Mucosa of stomach (tissue), 1 donor: ENCODE data around the gene ARFGAP2.

Experiments
- H3K27me3 ChIP-seq: one replicate; pipeline ENCODE4 v1.7.0; 2013; ENCODE audit warnings: mild to moderate bottlenecking, low read length; ENCODE audit not compliant: control insufficient read depth, insufficient read depth
- H3K36me3 ChIP-seq: one replicate; pipeline ENCODE4 v1.7.0; 2013; ENCODE audit warnings: low read length; ENCODE audit not compliant: control insufficient read depth, insufficient read depth
- H3K4me1 ChIP-seq: one replicate; pipeline ENCODE4 v1.7.0; 2013; ENCODE audit warnings: mild to moderate bottlenecking, low read length; ENCODE audit not compliant: control insufficient read depth, insufficient read depth
- H3K4me3 ChIP-seq: one replicate; pipeline ENCODE4 v1.7.0; 2013; ENCODE audit warnings: low read length
- H3K9ac ChIP-seq: one replicate; pipeline ENCODE4 v1.7.0; 2013; ENCODE audit warnings: mild to moderate bottlenecking, low read length, moderate library complexity
- H3K9me3 ChIP-seq: one replicate; pipeline ENCODE4 v1.7.0; 2013; ENCODE audit warnings: mild to moderate bottlenecking, low read length, moderate library complexity; ENCODE audit not compliant: control insufficient read depth
- donor health status: Pancreatic carcinoma.

The ARFGAP2 gene

DNA sequence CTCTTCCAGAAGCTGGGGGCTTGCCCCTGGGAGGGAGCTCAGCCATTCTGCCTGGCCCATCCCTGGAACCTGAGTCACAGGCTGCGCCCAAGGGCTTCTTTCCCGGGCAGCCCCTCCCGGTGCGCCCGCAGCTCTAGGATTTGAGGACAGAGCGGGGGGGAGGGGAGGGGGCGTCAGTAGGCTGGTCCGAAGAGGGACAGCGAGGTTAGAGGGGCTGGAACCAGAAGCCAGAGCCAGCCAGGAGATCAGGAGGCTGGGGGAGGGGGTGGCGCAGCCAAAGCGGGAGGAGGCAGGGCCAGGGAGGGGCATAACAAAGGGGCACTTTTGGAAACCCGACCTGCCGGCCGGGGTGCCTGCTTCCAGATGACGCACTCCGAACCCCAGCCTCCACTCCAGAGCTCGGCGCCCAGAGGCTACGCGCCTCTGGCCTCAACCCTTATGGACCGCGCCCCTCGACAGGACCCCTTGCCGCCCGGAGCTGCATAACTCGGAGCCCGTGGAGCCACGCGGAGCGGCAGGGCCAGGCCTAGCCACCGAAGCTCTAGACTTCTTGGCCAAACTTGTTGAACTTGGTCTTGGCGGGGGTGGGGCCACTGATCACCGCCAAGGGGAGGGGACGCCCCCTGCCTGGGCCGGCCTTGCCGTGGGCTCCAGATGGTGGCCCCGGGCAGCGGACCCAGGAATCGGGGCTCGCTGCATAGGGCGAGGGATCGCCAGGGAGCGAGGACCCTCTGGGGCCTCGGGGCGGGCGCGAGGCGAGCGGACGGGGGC lies 8.8 kb upstream of the ARFGAP2 start:
- no peaks in the 10 kb centered on the region for H3K36me3 ChIP-seq
- no peaks in the 10 kb centered on the region for H3K9me3 ChIP-seq
- peaks cover 35% of the 10 kb centered on the region for H3K4me1 ChIP-seq
- peaks cover 22% of the 10 kb centered on the region for H3K27me3 ChIP-seq
- H3K9ac ChIP-seq = peak overlapping the region; percentile 69
- H3K4me3 ChIP-seq = peak overlapping the region; percentile 56

DNA sequence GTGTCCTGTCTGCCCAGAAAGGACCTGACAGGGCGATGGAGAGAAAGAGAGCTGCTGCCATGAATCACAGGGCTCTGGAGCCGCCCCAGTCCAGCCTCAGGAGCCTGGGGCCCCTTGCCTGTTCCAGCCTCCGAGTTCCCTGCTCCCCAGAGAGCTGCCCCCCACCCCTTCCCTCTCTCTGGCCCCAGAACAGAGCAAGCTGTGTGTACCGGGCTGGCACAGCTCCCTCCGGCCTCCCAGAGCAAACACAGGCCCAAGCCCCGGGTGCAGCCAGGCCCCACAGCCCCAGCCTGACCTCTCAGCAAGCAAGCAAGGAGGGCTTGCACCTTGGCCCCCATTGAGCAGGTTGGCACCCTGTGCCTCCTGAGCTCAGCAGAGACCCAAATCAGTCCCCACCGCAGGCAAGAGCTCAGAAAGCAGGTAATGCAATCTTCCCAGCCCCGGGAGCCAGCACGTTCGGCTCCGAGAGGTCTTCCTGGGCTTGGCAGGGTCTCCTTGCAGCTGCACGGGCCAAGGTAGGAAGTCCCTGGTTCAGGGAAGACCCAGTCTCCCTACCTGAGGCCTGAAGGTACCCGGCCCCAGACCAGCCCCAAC lies 8.1 kb upstream of the ARFGAP2 start:
- Histone ChIP-seq H3K4me1 (peaks cover 35% of the 10 kb centered on the region), H3K4me3 (no peak overlapping the region), H3K27me3 (peaks cover 22% of the 10 kb centered on the region), H3K9ac (peak overlapping the region; percentile 69), H3K9me3 (no peaks in the 10 kb centered on the region), H3K36me3 (no peaks in the 10 kb centered on the region)

DNA sequence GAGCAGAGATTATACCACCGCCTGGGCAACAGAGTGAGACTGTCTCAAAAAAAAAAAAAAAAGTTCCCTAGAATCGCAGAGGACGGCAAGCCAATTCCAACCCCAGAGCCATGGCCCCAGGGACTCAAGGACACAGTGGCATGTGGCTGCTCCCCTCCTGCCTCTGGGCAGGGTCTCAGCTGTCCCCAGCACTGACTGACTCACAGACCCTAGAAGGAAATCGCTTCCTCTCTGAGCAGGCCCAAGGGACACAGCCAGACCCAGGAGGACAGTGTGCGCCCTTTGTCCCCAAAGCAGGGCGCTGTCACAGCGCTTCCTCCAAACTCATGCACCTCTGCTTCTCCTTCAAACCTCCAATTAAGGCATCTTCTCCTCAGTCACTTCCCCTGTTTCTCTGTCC lies 7.3 kb upstream of the ARFGAP2 start:
- Histone ChIP-seq H3K9me3 (no peaks in the 10 kb centered on the region), H3K27me3 (peaks cover 22% of the 10 kb centered on the region), H3K4me3 (no peak overlapping the region), H3K36me3 (no peaks in the 10 kb centered on the region), H3K9ac (peak overlapping the region; percentile 69), H3K4me1 (peaks cover 29% of the 10 kb centered on the region)

DNA sequence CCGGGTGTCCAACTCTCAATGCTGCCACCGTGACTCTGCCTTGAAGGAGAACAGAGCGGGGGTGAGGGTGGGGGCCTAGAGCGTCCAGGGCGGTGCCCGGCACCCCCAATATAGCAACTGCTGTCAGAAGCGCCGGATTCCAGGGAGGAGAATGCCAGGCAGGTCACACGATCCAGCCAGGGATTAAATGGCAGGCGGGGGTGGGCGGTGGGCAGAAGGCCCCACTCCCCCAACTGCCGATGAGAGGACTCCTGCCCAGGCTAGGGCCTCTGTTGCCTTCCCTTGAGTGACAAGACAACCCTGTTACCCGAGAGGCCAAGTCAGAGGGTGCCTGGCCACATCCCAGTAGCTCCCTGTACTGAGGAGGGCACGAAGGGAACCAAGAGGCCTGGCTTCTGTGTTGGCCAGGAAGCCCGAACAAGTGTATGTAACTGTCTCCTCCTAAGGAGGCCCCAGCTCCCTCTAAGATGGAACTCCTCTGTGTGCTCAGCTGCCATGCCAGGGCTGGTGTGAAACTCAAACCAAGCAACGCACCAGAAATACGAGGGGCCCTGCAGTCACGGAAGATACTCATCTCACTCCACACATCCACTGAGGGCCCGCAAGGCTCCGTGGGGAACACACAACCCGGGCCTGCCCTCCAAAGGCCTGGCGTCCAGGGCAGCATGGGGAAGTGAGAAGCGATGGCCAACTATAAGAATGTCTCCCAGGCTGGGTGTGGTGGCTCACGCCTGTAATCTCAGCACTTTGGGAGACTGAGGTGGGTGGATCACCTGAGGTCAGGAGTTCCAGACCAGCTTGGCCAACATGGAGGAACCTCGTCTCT lies 6.6 kb upstream of the ARFGAP2 start:
- Histone ChIP-seq H3K27me3 (peaks cover 22% of the 10 kb centered on the region), H3K36me3 (no peaks in the 10 kb centered on the region), H3K4me3 (no peak overlapping the region), H3K4me1 (peaks cover 28% of the 10 kb centered on the region), H3K9ac (no peak overlapping the region), H3K9me3 (no peaks in the 10 kb centered on the region)

DNA sequence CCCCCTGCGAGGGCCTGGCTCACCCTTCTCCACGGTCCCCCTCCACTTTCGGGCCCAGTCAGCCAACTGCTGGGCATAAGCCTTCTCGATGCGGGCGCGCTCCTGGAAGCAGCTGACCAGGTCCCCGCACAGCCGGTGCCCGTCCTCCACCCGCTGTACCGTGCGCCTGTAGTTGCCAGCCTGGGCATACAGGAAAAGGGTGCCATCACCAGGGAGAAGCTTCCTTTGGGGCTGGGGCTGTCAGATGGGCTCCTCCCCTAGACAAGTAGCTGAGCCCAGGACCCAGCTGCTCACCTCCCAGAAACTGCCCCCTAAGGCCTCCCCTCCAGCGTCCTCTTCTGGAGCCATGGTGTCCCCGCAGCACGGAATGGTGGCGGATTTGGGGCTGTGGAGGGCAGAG lies 5.7 kb upstream of the ARFGAP2 start:
- Histone ChIP-seq H3K36me3 (no peaks in the 10 kb centered on the region), H3K4me3 (no peak overlapping the region), H3K9me3 (no peaks in the 10 kb centered on the region), H3K4me1 (peaks cover 35% of the 10 kb centered on the region), H3K9ac (no peak overlapping the region), H3K27me3 (peaks cover 22% of the 10 kb centered on the region)

DNA sequence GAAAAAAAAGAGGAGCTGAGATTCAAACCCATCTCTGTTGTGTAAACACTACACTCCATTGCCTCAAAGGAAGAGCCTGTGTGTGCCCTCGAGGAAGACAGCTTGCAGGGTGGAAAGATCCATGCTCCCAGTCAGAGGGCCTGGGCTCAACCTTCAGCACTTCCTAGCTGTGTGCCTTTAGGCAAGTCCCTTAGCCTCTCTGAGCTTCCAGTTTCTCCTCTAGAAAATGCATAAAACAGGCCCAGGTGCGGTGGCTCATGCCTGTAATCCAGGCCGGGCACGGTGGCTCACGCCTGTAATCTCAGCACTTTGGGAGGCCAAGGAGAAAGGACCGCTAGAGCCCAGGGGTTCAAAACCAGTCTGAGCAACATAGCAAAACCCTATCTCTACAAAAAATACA lies 4.6 kb upstream of the ARFGAP2 start:
- Histone ChIP-seq H3K9ac (no peak overlapping the region), H3K9me3 (no peaks in the 10 kb centered on the region), H3K4me3 (no peak overlapping the region), H3K27me3 (peaks cover 16% of the 10 kb centered on the region), H3K36me3 (no peaks in the 10 kb centered on the region), H3K4me1 (peaks cover 32% of the 10 kb centered on the region)

DNA sequence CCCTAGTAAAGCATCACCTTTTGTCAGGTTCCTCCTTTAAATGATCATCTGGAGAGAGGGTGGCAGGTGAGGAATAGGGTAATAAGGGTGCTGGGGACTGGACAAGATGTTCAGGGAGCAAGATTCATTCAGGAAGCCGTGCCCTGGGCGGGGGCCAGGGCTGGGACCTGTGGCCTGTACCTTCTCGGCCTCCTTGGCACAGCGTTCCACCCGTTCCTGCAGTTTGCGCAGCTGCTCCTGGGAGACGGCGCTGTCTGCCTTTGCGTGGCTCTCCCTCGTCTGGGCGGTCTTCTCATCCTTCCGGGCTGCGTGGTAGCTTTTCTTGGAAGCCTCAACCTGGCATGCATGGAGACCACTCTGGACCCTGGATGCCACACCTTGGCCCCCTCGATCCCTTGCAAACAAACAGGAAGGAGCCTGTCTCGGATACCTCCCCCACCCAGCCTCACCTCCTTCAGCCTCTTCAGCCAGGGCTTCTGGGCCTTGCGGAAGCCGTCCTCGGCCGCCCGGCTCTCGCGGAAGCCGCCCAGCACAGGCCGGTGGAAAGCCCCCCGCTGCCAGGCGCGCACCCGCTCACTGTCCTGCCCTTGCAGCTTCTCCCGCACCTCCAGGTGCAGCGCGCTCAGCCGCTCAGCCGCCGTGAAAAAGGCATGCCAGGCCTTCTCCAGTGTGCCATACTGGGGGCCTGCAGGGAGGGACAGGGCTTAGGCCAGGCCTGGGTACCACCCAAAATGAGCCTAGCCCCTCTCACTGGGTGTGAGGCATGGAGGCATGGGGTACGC lies 3.5 kb upstream of the ARFGAP2 start:
- Histone ChIP-seq H3K9me3 (no peaks in the 10 kb centered on the region), H3K9ac (no peak overlapping the region), H3K4me1 (peaks cover 34% of the 10 kb centered on the region), H3K27me3 (peaks cover 8% of the 10 kb centered on the region), H3K4me3 (no peak overlapping the region), H3K36me3 (no peaks in the 10 kb centered on the region)

DNA sequence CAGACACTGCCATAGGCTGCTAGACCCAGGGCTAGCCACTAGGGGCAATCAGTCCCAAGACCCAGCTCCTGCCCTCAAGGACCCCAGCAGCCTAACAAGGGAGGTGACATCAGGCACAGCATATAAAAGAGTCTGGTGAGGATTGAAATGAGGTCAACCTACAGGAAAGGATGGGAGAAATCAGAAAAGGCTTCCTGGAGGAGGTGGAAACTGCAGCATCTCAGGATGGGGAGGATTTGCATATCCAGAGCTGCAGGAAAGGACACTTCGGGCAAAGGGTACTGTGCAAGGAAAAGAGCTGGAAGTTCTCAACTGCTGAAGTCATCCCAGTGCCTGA lies 2.9 kb upstream of the ARFGAP2 start:
- no peak overlapping the region for H3K9ac ChIP-seq
- H3K4me3 ChIP-seq = no peak overlapping the region
- no peaks in the 10 kb centered on the region for H3K9me3 ChIP-seq
- H3K36me3 ChIP-seq = no peaks in the 10 kb centered on the region
- peaks cover 3% of the 10 kb centered on the region for H3K27me3 ChIP-seq
- H3K4me1 ChIP-seq = peaks cover 29% of the 10 kb centered on the region

DNA sequence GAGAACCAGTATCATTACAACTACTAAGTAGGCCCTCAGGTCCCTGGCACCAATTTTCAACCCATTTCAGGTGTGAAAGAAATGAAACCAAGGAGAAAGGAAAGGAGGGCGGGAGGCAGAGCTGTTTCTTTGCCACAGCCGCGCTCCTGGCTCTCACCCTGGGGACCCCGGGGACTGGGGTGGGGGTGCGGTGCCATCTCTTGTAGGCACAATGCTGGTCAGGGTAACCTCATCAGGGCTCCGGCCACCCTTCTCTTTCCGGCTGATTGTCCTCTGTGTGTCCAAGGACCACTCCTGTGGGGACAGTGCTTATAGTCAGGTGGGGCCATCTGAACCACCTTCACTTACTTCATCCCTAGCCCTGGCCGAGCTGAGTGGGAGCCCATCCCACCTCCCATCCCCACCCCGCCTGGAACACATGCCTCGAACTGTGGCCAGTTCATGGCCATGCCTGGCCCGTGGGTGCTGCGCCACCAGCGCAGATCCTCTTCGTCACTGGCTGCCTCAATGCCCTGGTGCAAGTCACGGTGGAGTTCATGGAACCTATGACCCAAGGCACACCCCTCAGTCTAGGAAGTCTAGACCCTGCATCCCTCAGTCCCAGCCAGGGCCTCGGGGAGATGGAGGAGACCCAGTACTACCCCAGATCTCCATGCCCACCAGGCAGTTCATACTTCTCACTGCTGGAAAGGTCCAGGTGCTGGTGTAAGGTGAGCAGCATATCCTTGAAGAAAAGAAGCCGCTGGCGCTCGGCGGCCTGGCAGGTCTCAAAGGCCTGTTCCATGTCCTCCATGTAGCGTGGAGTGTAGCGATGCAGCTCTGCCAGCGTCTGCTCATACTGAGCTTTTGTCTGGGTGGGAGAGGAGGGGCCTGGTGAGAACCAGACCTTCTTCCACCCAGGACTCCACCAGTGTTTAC lies 2.3 kb upstream of the ARFGAP2 start:
- H3K36me3 ChIP-seq = no peaks in the 10 kb centered on the region
- H3K9me3 ChIP-seq = no peaks in the 10 kb centered on the region
- H3K4me3 ChIP-seq = no peak overlapping the region
- no peak overlapping the region for H3K9ac ChIP-seq
- peaks cover 23% of the 10 kb centered on the region for H3K4me1 ChIP-seq
- no peaks in the 10 kb centered on the region for H3K27me3 ChIP-seq

DNA sequence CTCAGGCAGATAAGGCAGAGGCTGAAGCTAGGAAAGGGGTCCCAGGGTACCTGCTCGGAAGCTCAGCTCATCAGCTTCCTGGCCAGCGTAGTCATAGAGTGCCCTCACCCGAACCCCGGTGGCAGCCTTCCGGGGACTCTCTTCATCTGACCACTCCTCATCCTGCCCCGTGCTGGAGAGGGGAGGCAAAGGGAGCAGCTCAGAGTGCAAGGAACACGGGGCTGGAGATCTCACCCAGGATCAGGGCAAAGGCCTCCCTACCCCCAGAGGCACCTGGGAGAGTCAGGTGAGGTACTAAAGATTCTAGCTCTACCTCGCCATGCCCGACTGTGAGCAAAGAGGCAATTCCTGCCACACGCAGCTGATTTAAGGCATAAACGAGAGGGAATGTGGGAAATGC lies 1.6 kb upstream of the ARFGAP2 start:
- peaks cover 5% of the 10 kb centered on the region for H3K36me3 ChIP-seq
- peak overlapping the region; percentile 90 for H3K9ac ChIP-seq
- peaks cover 21% of the 10 kb centered on the region for H3K4me1 ChIP-seq
- no peak overlapping the region for H3K4me3 ChIP-seq
- no peaks in the 10 kb centered on the region for H3K9me3 ChIP-seq
- no peaks in the 10 kb centered on the region for H3K27me3 ChIP-seq

DNA sequence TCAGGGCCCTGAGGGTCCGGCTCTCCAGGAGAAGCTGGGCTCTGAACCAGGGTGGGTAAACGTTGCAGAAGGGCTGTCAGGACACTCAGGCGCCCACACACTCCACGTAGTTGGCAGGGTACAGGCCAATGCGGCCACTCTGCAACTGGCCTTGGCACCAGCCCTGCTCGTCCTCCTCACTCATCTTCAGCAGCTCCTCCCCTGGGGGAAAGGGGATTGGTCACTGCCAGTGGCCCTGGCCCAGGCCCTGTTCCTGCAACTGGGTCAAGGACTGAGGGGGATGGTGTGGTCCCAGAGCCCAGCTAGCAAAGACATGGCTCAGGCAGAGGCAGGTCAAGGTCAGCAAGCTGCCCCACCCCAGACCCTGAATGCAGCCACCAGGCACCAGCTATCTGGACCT lies 1.2 kb upstream of the ARFGAP2 start:
- no peaks in the 10 kb centered on the region for H3K27me3 ChIP-seq
- H3K36me3 ChIP-seq = peaks cover 8% of the 10 kb centered on the region
- no peak overlapping the region for H3K4me3 ChIP-seq
- H3K9ac ChIP-seq = peak overlapping the region; percentile 90
- peaks cover 21% of the 10 kb centered on the region for H3K4me1 ChIP-seq
- H3K9me3 ChIP-seq = no peaks in the 10 kb centered on the region
